GM18505 (cell line): ENCODE results near the gene NOP9.

Source experiments
- ATAC-seq: cut with Tn5 transposase; IDR thresholded peaks from one replicate; pipeline ENCODE4 v1.9.1; 2021; ENCODE audit not compliant: unreplicated experiment
- POLR2A ChIP-seq: IDR thresholded peaks from 4 replicates; pipeline ENCODE4 v1.6.1; 2011; ENCODE audit warnings: borderline replicate concordance; ENCODE audit not compliant: insufficient read depth, insufficient read length; ENCODE audit errors: extremely low read depth

The NOP9 gene

GRCh38 chr14:24296341-24297157 lies 3.1 kb upstream of the NOP9 start:
- no peak for TF ChIP-seq POLR2A
- peak; percentile 48 for ATAC-seq

GRCh38 chr14:24297190-24297964 lies 2.3 kb upstream of the NOP9 start:
- ATAC-seq = peak; percentile 26

GRCh38 chr14:24298892-24299254 lies 777 bp upstream of the NOP9 start:
- peak; percentile 1 for ATAC-seq
- no peak for TF ChIP-seq POLR2A

More at GRCh38 chr14:24297190-24297964, 2.3 kb upstream of the NOP9 start:
- no peak for TF ChIP-seq POLR2A

- TF ChIP-seq POLR2A = no peak
- ATAC-seq = no peak
Observed at GRCh38 chr14:24300326-24300980, 803 bp downstream of the NOP9 start.

GRCh38 chr14:24304019-24304387 lies 4.4 kb downstream of the NOP9 start:
- ATAC-seq = no peak
- TF ChIP-seq POLR2A = no peak

GRCh38 chr14:24307156-24307574 lies 7.5 kb downstream of the NOP9 start:
- no peak for ATAC-seq
- no peak for TF ChIP-seq POLR2A

GRCh38 chr14:24307575-24308341 lies 8.1 kb downstream of the NOP9 start, which contains the start of gene CIDEB:
CIDEB (minus strand) TSS chr14:24307977; CDS start chr14:24307858, 119 bp downstream.
- no peak for ATAC-seq
- TF ChIP-seq POLR2A = no peak

- no peak for TF ChIP-seq POLR2A
- no peak for ATAC-seq
Observed at GRCh38 chr14:24308342-24309124, 8.9 kb downstream of the NOP9 start.

- no peak for TF ChIP-seq POLR2A
Observed at GRCh38 chr14:24309538-24310264, 10.1 kb downstream of the NOP9 start, which contains the start of gene LTB4R2. LTB4R2 (plus strand) TSS chr14:24310140; CDS start chr14:24310665, 525 bp downstream.

GRCh38 chr14:24310265-24310645 lies 10.6 kb downstream of the NOP9 start:
- no peak for TF ChIP-seq POLR2A
- no peak for ATAC-seq

More at GRCh38 chr14:24309538-24310264, 10.1 kb downstream of the NOP9 start, which contains the start of gene LTB4R2:
- ATAC-seq = no peak

- no peak for TF ChIP-seq POLR2A
- peak; percentile 67 for ATAC-seq
Observed at GRCh38 chr14:24310646-24311604, 11.3 kb downstream of the NOP9 start, which contains the start of gene LTB4R. LTB4R (plus strand) TSS chr14:24311502; CDS start chr14:24315652, 4,150 bp downstream.
